C1 segment of cervical spinal cord (tissue), 14 donors: ENCODE data around the gene HHIPL2.
A peak's percentile ranks its signal among the peaks of the same experiment; 100 is the strongest.

Experiments used
- DNase-seq, 14 donors: peaks; one replicate each; lab custom pipeline; 2025; lab: John Stamatoyannopoulos, UW

Gene HHIPL2

GRCh38 chr1:222547944-222548671, at the start of gene HHIPL2:
Gene HHIPL2, minus strand, starts transcription at chr1:222548104. Its CDS starts 60 bp downstream, at chr1:222548044.
- DNase-seq: no peak

GRCh38 chr1:222596696-222597095, 48.8 kb upstream of the HHIPL2 start:
- DNase-seq: no peak

- no peak for DNase-seq
Observed at GRCh38 chr1:222594789-222595188, 46.9 kb upstream of the HHIPL2 start.

GRCh38 chr1:222592171-222592570, 44.3 kb upstream of the HHIPL2 start:
- DNase-seq: no peak

- peak; percentile 4 to 88 (median 80) for DNase-seq
Observed at GRCh38 chr1:222589462-222590302, 41.8 kb upstream of the HHIPL2 start, which contains the start of gene TAF1A. Gene TAF1A, minus strand, starts transcription at chr1:222589933.

- no peak for DNase-seq
Observed at GRCh38 chr1:222588135-222588534, 40.2 kb upstream of the HHIPL2 start.

GRCh38 chr1:222586842-222587241, 38.9 kb upstream of the HHIPL2 start:
- no peak for DNase-seq

GRCh38 chr1:222583079-222583478, 35.2 kb upstream of the HHIPL2 start:
- DNase-seq: no peak

GRCh38 chr1:222582099-222582774, 34.3 kb upstream of the HHIPL2 start:
- DNase-seq: no peak

- DNase-seq: no peak
Observed at GRCh38 chr1:222579316-222579715, 31.4 kb upstream of the HHIPL2 start.

- DNase-seq: no peak
Observed at GRCh38 chr1:222570837-222571236, 22.9 kb upstream of the HHIPL2 start.

- DNase-seq: no peak
Observed at GRCh38 chr1:222561656-222562055, 13.8 kb upstream of the HHIPL2 start.

GRCh38 chr1:222557574-222557973, 9.7 kb upstream of the HHIPL2 start:
- DNase-seq: no peak

GRCh38 chr1:222557148-222557547, 9.2 kb upstream of the HHIPL2 start:
- no peak for DNase-seq

- DNase-seq: no peak
Observed at GRCh38 chr1:222555992-222556615, 8.2 kb upstream of the HHIPL2 start.

GRCh38 chr1:222554177-222554576, 6.3 kb upstream of the HHIPL2 start:
- no peak for DNase-seq

GRCh38 chr1:222552882-222553281, 5.0 kb upstream of the HHIPL2 start:
- no peak for DNase-seq

GRCh38 chr1:222547260-222547614, 667 bp downstream of the HHIPL2 start:
- DNase-seq: no peak

- DNase-seq: peak in 1 of 14 donors; percentile 4
Observed at GRCh38 chr1:222546548-222547259, 1.2 kb downstream of the HHIPL2 start.

- no peak for DNase-seq
Observed at GRCh38 chr1:222546091-222546490, 1.8 kb downstream of the HHIPL2 start.

GRCh38 chr1:222543817-222544216, 4.1 kb downstream of the HHIPL2 start:
- no peak for DNase-seq
